GM12892 (cell line): ENCODE data around the gene ATP8A2.

Experiments
- POLR2A ChIP-seq: IDR thresholded peaks from 2 replicates; pipeline ENCODE4 v1.6.1; 2011; ENCODE audit warnings: low read depth, low read length, control low read depth
- POLR2AphosphoS5 ChIP-seq: IDR thresholded peaks from 2 replicates; pipeline ENCODE4 v1.6.1; 2011; ENCODE audit warnings: low read depth, low read length, control low read depth
- TAF1 ChIP-seq: IDR thresholded peaks from 2 replicates; pipeline ENCODE4 v1.6.1; 2011; ENCODE audit warnings: low read depth, mild to moderate bottlenecking, control low read depth, low read length, borderline replicate concordance

GRCh38 chr13:25660996-25661395 is 289.2 kb downstream of the ATP8A2 start:
- no peak for TF ChIP-seq POLR2A
- TF ChIP-seq POLR2AphosphoS5: no peak
- no peak for TF ChIP-seq TAF1
